ENCODE results near the gene CCDC91. TPM values are rescaled to one million over a fixed set of nuclear protein-coding genes. Genes with fewer than 3 reads are reported as not detected.

The CCDC91 gene
- total RNA-seq, 2 experiments from 2014 or later: 52.9 to 55.3 TPM

DNA sequence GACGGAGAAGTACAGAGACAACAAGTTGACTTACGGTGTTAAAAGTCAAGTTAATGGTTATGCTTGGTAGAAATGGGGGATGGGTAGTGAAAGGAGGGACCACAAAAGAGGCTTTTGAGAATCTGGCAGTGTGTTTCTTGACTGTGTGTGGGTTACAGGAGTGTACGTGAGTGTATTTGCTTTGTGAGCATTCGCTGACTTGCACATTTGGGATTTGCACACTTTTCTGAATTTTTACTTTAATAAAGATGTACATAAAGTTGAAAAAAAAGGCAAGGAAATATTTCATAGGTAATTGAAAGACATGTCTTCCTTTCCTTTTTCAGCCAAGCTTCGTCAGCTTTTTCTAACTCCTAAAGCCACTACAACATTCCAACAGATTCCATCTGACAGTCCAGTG, 28.6 kb upstream of the CCDC91 start:
- no peak overlapping the region for H3K27ac ChIP-seq (ENCODE audit: low read depth in 1 of 2, low read length in 2 of 2)
- ATAC-seq (ENCODE audit: poor library complexity) (no peak), DNase-seq (no peak)
- H3K9me3 ChIP-seq (ENCODE audit: control insufficient read depth in 1 of 2, insufficient read depth in 1 of 2, low read length in 2 of 2): no peaks in the 10 kb centered on the region
- no peaks in the 10 kb centered on the region for H3K9me3 Mint-ChIP-seq
- H3K36me3 ChIP-seq (ENCODE audit: insufficient read depth, low read length): no peaks in the 10 kb centered on the region
- ChIA-PET CTCF (no interaction called here), POLR2A (no interaction called here)
- no peaks in the 10 kb centered on the region for H3K27me3 Mint-ChIP-seq
- TF ChIP-seq, protein P1, sequence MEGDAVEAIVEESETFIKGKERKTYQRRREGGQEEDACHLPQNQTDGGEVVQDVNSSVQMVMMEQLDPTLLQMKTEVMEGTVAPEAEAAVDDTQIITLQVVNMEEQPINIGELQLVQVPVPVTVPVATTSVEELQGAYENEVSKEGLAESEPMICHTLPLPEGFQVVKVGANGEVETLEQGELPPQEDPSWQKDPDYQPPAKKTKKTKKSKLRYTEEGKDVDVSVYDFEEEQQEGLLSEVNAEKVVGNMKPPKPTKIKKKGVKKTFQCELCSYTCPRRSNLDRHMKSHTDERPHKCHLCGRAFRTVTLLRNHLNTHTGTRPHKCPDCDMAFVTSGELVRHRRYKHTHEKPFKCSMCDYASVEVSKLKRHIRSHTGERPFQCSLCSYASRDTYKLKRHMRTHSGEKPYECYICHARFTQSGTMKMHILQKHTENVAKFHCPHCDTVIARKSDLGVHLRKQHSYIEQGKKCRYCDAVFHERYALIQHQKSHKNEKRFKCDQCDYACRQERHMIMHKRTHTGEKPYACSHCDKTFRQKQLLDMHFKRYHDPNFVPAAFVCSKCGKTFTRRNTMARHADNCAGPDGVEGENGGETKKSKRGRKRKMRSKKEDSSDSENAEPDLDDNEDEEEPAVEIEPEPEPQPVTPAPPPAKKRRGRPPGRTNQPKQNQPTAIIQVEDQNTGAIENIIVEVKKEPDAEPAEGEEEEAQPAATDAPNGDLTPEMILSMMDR (IDR thresholded peaks at IDR 0.05): no peak
- H3K4me1 ChIP-seq (ENCODE audit: insufficient read depth, low read length): no peaks in the 10 kb centered on the region
- no peak overlapping the region for H3K4me3 Mint-ChIP-seq
- no peak overlapping the region for H3K27ac Mint-ChIP-seq
- no peaks in the 10 kb centered on the region for H3K27me3 ChIP-seq (ENCODE audit: control insufficient read depth in 1 of 2, insufficient read depth in 2 of 2, low read length in 2 of 2)
- peaks cover 12% of the 10 kb centered on the region for H3K36me3 Mint-ChIP-seq (ENCODE audit: low read depth)
- intact Hi-C loops (cut with DNase I, micrococcal nuclease): no loop called here
- H3K4me1 Mint-ChIP-seq (ENCODE audit: low read depth): no peaks in the 10 kb centered on the region
- H3K4me3 ChIP-seq (ENCODE audit: low read length): no peak overlapping the region

DNA sequence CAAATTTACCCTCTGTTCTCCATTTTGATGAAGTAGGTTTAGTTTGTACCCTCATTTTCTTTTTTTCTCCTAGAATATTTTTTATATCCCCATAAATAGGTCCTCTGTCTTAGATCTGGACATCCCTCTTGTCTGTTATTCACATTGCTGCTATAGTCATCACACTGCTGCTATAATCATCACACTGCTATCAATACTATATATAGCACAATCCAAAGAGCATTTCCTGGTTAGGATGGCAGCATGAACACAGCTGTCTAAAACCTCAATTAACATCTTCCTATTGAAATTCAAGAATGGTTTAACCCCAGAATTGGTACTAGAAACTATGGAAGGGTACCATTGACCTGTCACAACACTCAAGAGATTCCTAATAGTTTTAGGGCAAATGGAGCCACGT, 27.6 kb upstream of the CCDC91 start:
- no peaks in the 10 kb centered on the region for H3K27me3 Mint-ChIP-seq
- no peaks in the 10 kb centered on the region for H3K4me1 Mint-ChIP-seq (ENCODE audit: low read depth)
- Histone ChIP-seq H3K36me3 (ENCODE audit: insufficient read depth, low read length) (no peaks in the 10 kb centered on the region), H3K9me3 (ENCODE audit: control insufficient read depth in 1 of 2, insufficient read depth in 1 of 2, low read length in 2 of 2) (no peaks in the 10 kb centered on the region), H3K4me1 (ENCODE audit: insufficient read depth, low read length) (no peaks in the 10 kb centered on the region), H3K27me3 (ENCODE audit: control insufficient read depth in 1 of 2, insufficient read depth in 2 of 2, low read length in 2 of 2) (no peaks in the 10 kb centered on the region), H3K4me3 (ENCODE audit: low read length) (no peak overlapping the region), H3K27ac (ENCODE audit: low read depth in 1 of 2, low read length in 2 of 2) (no peak overlapping the region)
- peaks cover 12% of the 10 kb centered on the region for H3K36me3 Mint-ChIP-seq (ENCODE audit: low read depth)
- no peaks in the 10 kb centered on the region for H3K9me3 Mint-ChIP-seq
- TF ChIP-seq, protein P1 (IDR thresholded peaks at IDR 0.05): no peak
- H3K4me3 Mint-ChIP-seq: no peak overlapping the region
- DNase-seq (no peak), ATAC-seq (ENCODE audit: poor library complexity) (no peak)
- intact Hi-C loops (cut with DNase I, micrococcal nuclease): no loop called here
- H3K27ac Mint-ChIP-seq: no peak overlapping the region
- POLR2A ChIA-PET: no interaction called here
- CTCF ChIA-PET: no interaction called here

DNA sequence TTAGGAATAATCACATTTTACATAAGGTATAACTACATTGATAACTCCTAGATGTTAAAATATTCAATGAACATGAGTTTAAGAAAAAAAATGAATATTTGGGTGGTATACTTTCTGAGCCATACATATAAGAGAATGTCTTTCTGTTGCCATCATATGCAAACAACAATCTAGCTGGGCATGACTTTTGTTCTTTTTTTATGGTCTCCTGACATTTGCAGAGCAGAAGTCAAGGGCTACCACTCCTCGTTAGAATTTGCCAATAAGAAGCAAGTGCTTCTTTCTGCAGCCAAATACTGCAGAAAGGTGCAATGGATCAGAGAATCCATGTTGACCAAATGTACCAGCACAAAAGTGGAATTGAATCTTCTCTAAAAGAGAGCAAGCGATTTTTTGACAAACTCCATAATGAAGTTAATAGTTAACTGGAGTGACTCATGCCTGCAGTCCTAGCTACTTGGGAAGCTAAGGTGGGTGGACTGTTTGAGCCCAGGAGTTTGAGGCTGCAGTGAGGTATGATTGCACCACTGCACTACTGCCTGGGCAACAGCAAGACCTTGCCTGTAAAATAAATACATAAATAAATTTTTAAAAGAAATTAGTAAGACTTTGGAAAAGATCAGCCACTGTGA, 25.5 kb upstream of the CCDC91 start:
- Mint-ChIP-seq H3K36me3 (ENCODE audit: low read depth) (peaks cover 12% of the 10 kb centered on the region), H3K27ac (no peak overlapping the region), H3K4me1 (ENCODE audit: low read depth) (no peaks in the 10 kb centered on the region), H3K4me3 (no peak overlapping the region), H3K9me3 (no peaks in the 10 kb centered on the region), H3K27me3 (no peaks in the 10 kb centered on the region)
- intact Hi-C loops (cut with DNase I, micrococcal nuclease): no loop called here
- TF ChIP-seq, protein P1 (IDR thresholded peaks at IDR 0.05): no peak
- ATAC-seq (ENCODE audit: poor library complexity): no peak
- DNase-seq: no peak
- Histone ChIP-seq H3K4me1 (ENCODE audit: insufficient read depth, low read length) (no peaks in the 10 kb centered on the region), H3K4me3 (ENCODE audit: low read length) (no peak overlapping the region), H3K27me3 (ENCODE audit: control insufficient read depth in 1 of 2, insufficient read depth in 2 of 2, low read length in 2 of 2) (no peaks in the 10 kb centered on the region), H3K9me3 (ENCODE audit: control insufficient read depth in 1 of 2, insufficient read depth in 1 of 2, low read length in 2 of 2) (no peaks in the 10 kb centered on the region), H3K36me3 (ENCODE audit: insufficient read depth, low read length) (no peaks in the 10 kb centered on the region), H3K27ac (ENCODE audit: low read depth in 1 of 2, low read length in 2 of 2) (no peak overlapping the region)
- CTCF ChIA-PET: no interaction called here
- POLR2A ChIA-PET: no interaction called here
